IMR-90 (cell line): ENCODE measurements around the gene CALN1. TPM values are rescaled to one million over a fixed set of nuclear protein-coding genes. Genes with fewer than 3 reads are reported as not detected.

Experiments
- ATAC-seq: fragments of 200-7000 bp; cut with Tn5 transposase; 2 replicates; pipeline ENCODE4 v1.9.1; 2020; ENCODE audit warnings: low read depth, mild to moderate bottlenecking, moderate library complexity
- BruUV-seq: library from RNA; stranded (reverse); fragments of 400-500 nt; replicated peaks from 2 replicates; lab custom pipeline; 2021; lab: Mats Ljungman, UMichigan
- CTCF ChIA-PET: fragments of 300-600 bp; formaldehyde crosslinking; extraction: SDS; loops from one replicate; lab custom pipeline; 2021; ENCODE audit warnings: antibody characterized with exemption; lab: Yijun Ruan, JAX
- POLR2A ChIA-PET: fragments of 300-600 bp; sonication (Branson Sonifier 250); formaldehyde crosslinking; loops from one replicate; lab custom pipeline; 2022; ENCODE audit warnings: antibody characterized with exemption; ENCODE audit not compliant: unreplicated experiment; lab: Charles Lee
- DNase-seq: peaks from one replicate; pipeline ENCODE4 v3.0.0; 2013
- H2AFZ ChIP-seq: replicated peaks from 2 replicates; pipeline ENCODE3; 2013; ENCODE audit warnings: low read length, mild to moderate bottlenecking; ENCODE audit not compliant: poor library complexity
- H2AK5ac ChIP-seq: 2 replicates; pipeline ENCODE4 v1.6.1; 2013; ENCODE audit warnings: low read depth, low read length, inconsistent platforms
- H2AK9ac ChIP-seq: replicated peaks from 2 replicates; pipeline ENCODE3; 2013; ENCODE audit warnings: mild to moderate bottlenecking, low read depth, low read length, moderate library complexity; ENCODE audit not compliant: poor library complexity
- H2BK120ac ChIP-seq: 2 replicates; pipeline ENCODE4 v1.6.1; 2013; ENCODE audit warnings: low read depth, low read length, inconsistent platforms
- H2BK15ac ChIP-seq: 3 replicates; pipeline ENCODE4 v1.6.1; 2013; ENCODE audit warnings: low read depth, low read length, inconsistent platforms
- H2BK20ac ChIP-seq: 2 replicates; pipeline ENCODE4 v1.6.1; 2013; ENCODE audit warnings: low read depth, mild to moderate bottlenecking, inconsistent platforms, low read length, moderate library complexity
- H2BK5ac ChIP-seq: 2 replicates; pipeline ENCODE4 v1.6.1; 2013; ENCODE audit warnings: mild to moderate bottlenecking, low read depth, low read length, inconsistent platforms; ENCODE audit not compliant: poor library complexity, severe bottlenecking
- H3K14ac ChIP-seq: replicated peaks from 2 replicates; pipeline ENCODE4 v1.6.1; 2013; ENCODE audit warnings: low read depth, low read length, inconsistent platforms
- H3K18ac ChIP-seq: 2 replicates; pipeline ENCODE4 v1.6.1; 2013; ENCODE audit warnings: low read depth, low read length, control low read depth
- H3K23ac ChIP-seq: 2 replicates; pipeline ENCODE4 v1.6.1; 2013; ENCODE audit warnings: low read depth, low read length, inconsistent platforms
- H3K27ac ChIP-seq: 2 replicates; pipeline ENCODE4 v1.5.1; 2013; ENCODE audit warnings: mild to moderate bottlenecking, control low read depth, low read length; ENCODE audit not compliant: insufficient read depth
- H3K27me3 ChIP-seq: 2 replicates; pipeline ENCODE4 v1.6.1; 2013; ENCODE audit warnings: low read length; ENCODE audit not compliant: control insufficient read depth, insufficient read depth
- H3K36me3 ChIP-seq: 2 replicates; pipeline ENCODE4 v1.6.1; 2013; ENCODE audit warnings: low read length, mixed read lengths; ENCODE audit not compliant: control insufficient read depth, insufficient read depth
- H3K4ac ChIP-seq: 2 replicates; pipeline ENCODE4 v1.6.1; 2013; ENCODE audit warnings: low read depth, low read length, inconsistent platforms
- H3K4me1 ChIP-seq: 2 replicates; pipeline ENCODE4 v1.6.1; 2013; ENCODE audit warnings: low read length, mixed read lengths; ENCODE audit not compliant: control insufficient read depth, insufficient read depth
- H3K4me2 ChIP-seq: 2 replicates; pipeline ENCODE4 v1.6.1; 2013; ENCODE audit warnings: low read depth, mild to moderate bottlenecking, control low read depth, low read length, moderate library complexity
- H3K4me3 ChIP-seq: 2 replicates; pipeline ENCODE4 v1.5.1; 2013; ENCODE audit warnings: low read depth, mild to moderate bottlenecking, control low read depth, low read length, moderate library complexity; ENCODE audit not compliant: insufficient read depth
- H3K56ac ChIP-seq: 2 replicates; pipeline ENCODE4 v1.6.1; 2013; ENCODE audit warnings: low read length, inconsistent platforms; ENCODE audit not compliant: insufficient read depth; ENCODE audit errors: extremely low read depth
- H3K79me1 ChIP-seq, 2 experiments: 2 replicates each; pipeline ENCODE4 v1.6.1; 2013; ENCODE audit warnings: low read length in 2 of 2, inconsistent platforms in 1 of 2, low read depth in 1 of 2
- H3K9ac ChIP-seq: 2 replicates; pipeline ENCODE4 v1.6.1; 2013; ENCODE audit warnings: low read depth, low read length, control low read depth
- H3K9me1 ChIP-seq: 2 replicates; pipeline ENCODE4 v1.6.1; 2013; ENCODE audit warnings: low read length, inconsistent platforms; ENCODE audit not compliant: insufficient read depth
- H3K9me3 ChIP-seq: 2 replicates; pipeline ENCODE4 v1.6.1; 2013; ENCODE audit warnings: low read length; ENCODE audit not compliant: control insufficient read depth, insufficient read depth
- H4K20me1 ChIP-seq: 2 replicates; pipeline ENCODE4 v1.6.1; 2013; ENCODE audit warnings: low read length, inconsistent platforms; ENCODE audit not compliant: insufficient read depth
- H4K5ac ChIP-seq: 2 replicates; pipeline ENCODE4 v1.6.1; 2013; ENCODE audit warnings: mild to moderate bottlenecking, low read depth, low read length, control low read depth
- H4K8ac ChIP-seq, 2 experiments: 2 replicates each; pipeline ENCODE4 v1.6.1; 2013; ENCODE audit warnings: low read depth in 2 of 2, low read length in 2 of 2, control low read depth in 1 of 2, inconsistent platforms in 1 of 2
- H4K91ac ChIP-seq: 2 replicates; pipeline ENCODE4 v1.6.1; 2013; ENCODE audit warnings: low read depth, low read length, inconsistent platforms; ENCODE audit not compliant: insufficient read depth
- BHLHE40 ChIP-seq: fragments of 150-350 bp; IDR thresholded peaks from 2 replicates; pipeline ENCODE4 v1.6.1; 2016; ENCODE audit warnings: mild to moderate bottlenecking, low read depth, low read length
- CEBPB ChIP-seq: IDR thresholded peaks from 2 replicates; pipeline ENCODE4 v1.6.1; 2012; ENCODE audit warnings: low read depth, low read length, improper control_type of control experiment
- CHD1 ChIP-seq: IDR thresholded peaks from 2 replicates; pipeline ENCODE4 v1.6.1; 2012; ENCODE audit warnings: low read depth, low read length, improper control_type of control experiment
- CTCF ChIP-seq: conservative IDR thresholded peaks from 2 replicates; pipeline ENCODE4 v1.5.1; 2012; ENCODE audit warnings: mild to moderate bottlenecking, low read depth, low read length, improper control_type of control experiment
- ELK1 ChIP-seq: fragments of 150-350 bp; IDR thresholded peaks from 2 replicates; pipeline ENCODE4 v1.6.1; 2016; ENCODE audit warnings: low read depth, mild to moderate bottlenecking, low read length, moderate library complexity, borderline replicate concordance
- FOS ChIP-seq: fragments of 150-350 bp; IDR thresholded peaks from 2 replicates; pipeline ENCODE4 v1.6.1; 2016; ENCODE audit warnings: low read depth, low read length
- MAFK ChIP-seq: IDR thresholded peaks from 2 replicates; pipeline ENCODE4 v1.6.1; 2012; ENCODE audit warnings: low read depth, low read length, improper control_type of control experiment
- MAZ ChIP-seq: IDR thresholded peaks from 2 replicates; pipeline ENCODE4 v1.6.1; 2012; ENCODE audit warnings: low read depth, mild to moderate bottlenecking, low read length, improper control_type of control experiment, moderate library complexity, borderline replicate concordance
- MXI1 ChIP-seq: IDR thresholded peaks from 2 replicates; pipeline ENCODE4 v1.6.1; 2012; ENCODE audit warnings: low read depth, mild to moderate bottlenecking, low read length, moderate library complexity, borderline replicate concordance
- NFE2L2 ChIP-seq: fragments of 150-350 bp; IDR thresholded peaks from 2 replicates; pipeline ENCODE4 v1.6.1; 2016; ENCODE audit warnings: low read depth, mild to moderate bottlenecking, low read length
- POLR2A ChIP-seq: IDR thresholded peaks from 2 replicates; pipeline ENCODE4 v1.6.1; 2012; ENCODE audit warnings: mild to moderate bottlenecking, low read depth, low read length
- RAD21 ChIP-seq: IDR thresholded peaks from 2 replicates; pipeline ENCODE4 v1.6.1; 2012; ENCODE audit warnings: low read length, improper control_type of control experiment
- RCOR1 ChIP-seq: IDR thresholded peaks from 2 replicates; pipeline ENCODE4 v1.6.1; 2012; ENCODE audit warnings: mild to moderate bottlenecking, low read length, improper control_type of control experiment; ENCODE audit not compliant: insufficient replicate concordance
- RFX5 ChIP-seq: IDR thresholded peaks from 2 replicates; pipeline ENCODE4 v1.8.0; 2012; ENCODE audit warnings: low read depth, mild to moderate bottlenecking, low read length, moderate library complexity
- SMC3 ChIP-seq: fragments of 150-350 bp; IDR thresholded peaks from 2 replicates; pipeline ENCODE4 v1.6.1; 2016; ENCODE audit warnings: low read depth, mild to moderate bottlenecking, antibody characterized with exemption, low read length, moderate library complexity
- USF2 ChIP-seq: fragments of 150-350 bp; IDR thresholded peaks from 2 replicates; pipeline ENCODE4 v1.6.1; 2017; ENCODE audit warnings: mild to moderate bottlenecking, antibody characterized with exemption, low read length, low read depth
- WGBS, 2 experiments: methylation state at CpG; one replicate each; pipeline versions ENCODE4 v1.1.5 to v1.1.7; 2013; ENCODE audit warnings: missing lambda C conversion rate in 2 of 2; ENCODE audit not compliant: insufficient read length in 1 of 2; ENCODE audit errors: extremely low coverage in 2 of 2; 5-methylcytosine and 5-hydroxymethylcytosine counted together
- dilution Hi-C: fragments of 300-500 bp; cut with HindIII; formaldehyde crosslinking; loops from one replicate; pipeline ENCODE4 v1.14.3; 2018; ENCODE audit warnings: low sequenced_read_pairs; ENCODE audit not compliant: unreplicated experiment
- in situ Hi-C: fragments of 300-500 bp; cut with MboI; formaldehyde crosslinking; loops from 3 replicates; pipeline ENCODE4 v1.14.3; 2019; ENCODE audit warnings: low sequenced_read_pairs, inconsistent platforms, mixed read lengths
- intact Hi-C: fragments of 100-400 bp; cut with micrococcal nuclease; formaldehyde crosslinking; loops from 2 replicates; pipeline ENCODE4 v1.10.0; 2022
- polyA plus RNA-seq, 3 experiments: library from polyadenylated mRNA; depleted of rRNA; stranded (reverse); fragments of >200 nt; gene quantifications; 2 replicates each; pipeline ENCODE4 v1.2.3, GENCODE V29; 2012; ENCODE audit warnings: low replicate concordance in 1 of 3
- total RNA-seq: library from RNA; depleted of rRNA; stranded (reverse); fragments of >200 nt; gene quantifications from 2 replicates; pipeline ENCODE4 v1.2.3, GENCODE V29; 2012

CALN1 gene
- total and polyA plus RNA-seq, 2 of the 4 experiments (the other 2 are of a cell fraction): not detected

GRCh38 chr7:72153132-72153512 lies 259.0 kb downstream of the CALN1 start:
- H3K36me3 ChIP-seq: no peaks in the 10 kb centered on the region
- no TSS peak for BruUV-seq

More at GRCh38 chr7:72153132-72153512, 259.0 kb downstream of the CALN1 start:
- no peak overlapping the region for H3K4ac ChIP-seq
- CTCF ChIA-PET: no interaction called here
- no peak overlapping the region for H2BK5ac ChIP-seq
- intact Hi-C loops (no loop called here), in situ Hi-C loops (no loop called here), dilution Hi-C loops (no loop called here)
- no peak overlapping the region for H2BK15ac ChIP-seq
- DNase-seq (no peak), ATAC-seq (no peak)
- H3K4me3 ChIP-seq: no peak overlapping the region
- no peak overlapping the region for H3K9ac ChIP-seq
- no peak overlapping the region for H3K14ac ChIP-seq
- POLR2A ChIA-PET: no interaction called here
- no peak overlapping the region for H3K4me2 ChIP-seq
- no peak overlapping the region for H4K5ac ChIP-seq
- H2AK9ac ChIP-seq: no peak overlapping the region
- no peaks in the 10 kb centered on the region for H3K4me1 ChIP-seq
- no peaks in the 10 kb centered on the region for H4K20me1 ChIP-seq
- no peak overlapping the region for H3K23ac ChIP-seq
- peaks cover 38% of the 10 kb centered on the region for H3K9me3 ChIP-seq
- no peak overlapping the region for H2AK5ac ChIP-seq
- H3K79me1 ChIP-seq: no peaks in the 10 kb centered on the region
- no peak overlapping the region for H3K27ac ChIP-seq
- no peaks in the 10 kb centered on the region for H3K9me1 ChIP-seq
- H2BK120ac ChIP-seq: no peak overlapping the region
- H3K18ac ChIP-seq: no peak overlapping the region
- H2AFZ ChIP-seq: no peak overlapping the region
- H2BK20ac ChIP-seq: no peak overlapping the region
- H3K56ac ChIP-seq: no peak overlapping the region
- H3K27me3 ChIP-seq: no peaks in the 10 kb centered on the region
- no peak overlapping the region for H4K91ac ChIP-seq
- WGBS, 2 experiments: no CpG with 5 or more reads among the region's 5 CpGs
- H4K8ac ChIP-seq: no peak overlapping the region
- TF ChIP-seq USF2: no peak
- no peak for TF ChIP-seq CHD1
- no peak for TF ChIP-seq POLR2A
- no peak for TF ChIP-seq CTCF
- no peak for TF ChIP-seq MAFK
- TF ChIP-seq RCOR1: no peak
- no peak for TF ChIP-seq CEBPB
- no peak for TF ChIP-seq MXI1
- TF ChIP-seq RFX5: no peak
- TF ChIP-seq FOS: no peak
- TF ChIP-seq ELK1: no peak
- TF ChIP-seq SMC3: no peak
- TF ChIP-seq NFE2L2: no peak
- no peak for TF ChIP-seq BHLHE40
- no peak for TF ChIP-seq MAZ
- TF ChIP-seq RAD21: no peak
